ENCODE results near the gene VAT1.

DNA sequence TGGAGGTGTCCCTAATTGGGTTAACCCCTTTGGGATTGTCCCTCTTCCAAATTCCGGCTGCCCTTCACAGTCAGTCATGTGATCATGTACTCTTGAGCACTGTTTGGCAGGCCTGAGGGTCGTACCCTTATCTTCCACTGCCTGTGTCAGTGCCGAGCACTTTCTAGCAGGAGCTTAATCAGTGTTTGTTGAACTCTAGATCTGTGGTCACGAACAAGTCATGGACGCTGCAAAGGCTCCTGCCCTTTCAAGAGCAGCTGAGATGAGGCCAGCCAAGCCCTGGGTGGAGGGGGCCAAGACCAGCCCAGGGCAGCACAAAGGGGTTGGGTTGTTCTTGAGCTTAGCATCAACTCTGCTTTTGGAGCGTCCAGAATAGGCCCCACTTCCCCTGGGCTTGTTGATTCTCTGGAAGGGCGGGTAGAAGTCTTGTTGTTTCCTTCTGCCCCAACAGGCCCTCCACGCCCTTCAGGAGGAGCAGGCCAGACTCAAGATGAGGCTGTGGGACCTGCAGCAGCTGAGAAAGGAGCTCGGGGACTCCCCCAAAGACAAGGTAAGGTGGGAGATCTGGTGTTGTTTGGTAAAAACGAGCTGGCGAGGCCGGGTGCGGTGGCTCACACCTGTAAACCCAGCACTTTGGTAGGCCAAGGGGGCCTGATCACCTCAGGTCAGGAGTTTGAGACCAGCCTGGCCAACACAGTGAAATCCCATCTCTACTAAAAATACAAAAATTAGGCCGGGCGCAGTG lies 10.3 kb downstream of the VAT1 start:
- TF ChIP-seq, protein P1, sequence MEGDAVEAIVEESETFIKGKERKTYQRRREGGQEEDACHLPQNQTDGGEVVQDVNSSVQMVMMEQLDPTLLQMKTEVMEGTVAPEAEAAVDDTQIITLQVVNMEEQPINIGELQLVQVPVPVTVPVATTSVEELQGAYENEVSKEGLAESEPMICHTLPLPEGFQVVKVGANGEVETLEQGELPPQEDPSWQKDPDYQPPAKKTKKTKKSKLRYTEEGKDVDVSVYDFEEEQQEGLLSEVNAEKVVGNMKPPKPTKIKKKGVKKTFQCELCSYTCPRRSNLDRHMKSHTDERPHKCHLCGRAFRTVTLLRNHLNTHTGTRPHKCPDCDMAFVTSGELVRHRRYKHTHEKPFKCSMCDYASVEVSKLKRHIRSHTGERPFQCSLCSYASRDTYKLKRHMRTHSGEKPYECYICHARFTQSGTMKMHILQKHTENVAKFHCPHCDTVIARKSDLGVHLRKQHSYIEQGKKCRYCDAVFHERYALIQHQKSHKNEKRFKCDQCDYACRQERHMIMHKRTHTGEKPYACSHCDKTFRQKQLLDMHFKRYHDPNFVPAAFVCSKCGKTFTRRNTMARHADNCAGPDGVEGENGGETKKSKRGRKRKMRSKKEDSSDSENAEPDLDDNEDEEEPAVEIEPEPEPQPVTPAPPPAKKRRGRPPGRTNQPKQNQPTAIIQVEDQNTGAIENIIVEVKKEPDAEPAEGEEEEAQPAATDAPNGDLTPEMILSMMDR (IDR thresholded peaks at IDR 0.05), result no peak
- TF ChIP-seq POLR2A (IDR thresholded peaks at IDR 0.05) (no peak), EP300 (IDR thresholded peaks at IDR 0.05) (no peak)

Data from ovary (tissue), 3 donors.